ENCODE measurements around the gene TNXB.

TNXB gene

DNA sequence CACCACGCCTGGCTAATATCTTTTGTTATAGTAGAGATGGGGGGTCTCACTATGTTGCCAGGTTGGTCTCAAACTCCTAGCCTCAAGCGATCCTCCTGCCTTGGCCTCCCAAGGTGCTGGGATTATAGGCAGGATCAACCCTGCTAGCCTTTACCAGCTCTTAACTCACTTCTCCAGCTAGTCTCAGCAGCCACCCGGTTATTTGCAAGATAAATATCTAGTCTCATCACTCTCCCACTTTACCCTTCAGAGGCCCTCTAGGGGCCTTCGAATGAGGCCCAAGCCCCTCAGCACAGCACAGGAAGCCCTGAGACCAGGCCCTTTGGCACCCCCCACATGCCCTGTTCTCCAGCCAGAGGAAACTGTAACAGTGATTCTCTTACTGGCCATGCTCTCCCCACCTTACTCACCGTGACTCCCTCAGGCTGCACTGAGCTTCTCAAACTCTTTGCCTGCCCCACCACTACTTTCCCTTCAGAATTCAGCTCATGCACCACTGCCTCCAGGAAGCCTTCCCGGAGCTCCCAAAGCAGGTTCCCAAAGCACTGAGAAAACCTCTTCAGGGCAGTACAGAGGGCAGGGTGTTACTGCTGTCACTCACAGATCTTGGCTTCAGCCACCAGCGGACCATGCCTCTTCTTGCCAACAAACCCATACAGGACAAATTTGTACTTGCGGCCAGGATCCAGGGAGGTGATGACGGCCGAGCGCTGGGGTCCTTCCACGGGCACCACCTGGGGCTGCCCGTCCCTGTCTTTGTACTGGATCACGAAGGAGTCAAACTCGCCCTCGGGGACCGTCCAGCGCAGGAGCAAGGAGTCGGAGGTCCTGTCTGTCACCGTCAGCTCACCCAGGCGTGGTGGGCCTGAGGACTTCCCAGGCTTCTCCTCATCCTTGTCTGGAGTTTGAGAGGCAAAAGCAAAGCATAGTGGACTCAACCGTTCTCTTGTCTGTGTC lies 25.0 kb downstream of the TNXB start:
- Histone ChIP-seq H3K4me3 (IDR thresholded peaks at IDR 0.05; ENCODE audit: insufficient read depth, low read depth, low read length) (no peak overlapping the region), H3K4me1 (ENCODE audit: low read depth, poor library complexity, severe bottlenecking) (peaks cover 11% of the 10 kb centered on the region), H3K79me2 (ENCODE audit: insufficient read depth, low read depth) (no peaks in the 10 kb centered on the region), H3K27me3 (ENCODE audit: insufficient read depth, low read depth) (peaks cover 64% of the 10 kb centered on the region; the same call in 1 of the 2 replicates), H3K9ac (no peak overlapping the region), H2AFZ (ENCODE audit: low read depth) (no peak overlapping the region), H3K4me2 (no peak overlapping the region), H3K27ac (no peak overlapping the region), H3K36me3 (ENCODE audit: insufficient read depth) (no peaks in the 10 kb centered on the region), H4K20me1 (ENCODE audit: insufficient read depth) (no peaks in the 10 kb centered on the region)
- TF ChIP-seq, protein P1, sequence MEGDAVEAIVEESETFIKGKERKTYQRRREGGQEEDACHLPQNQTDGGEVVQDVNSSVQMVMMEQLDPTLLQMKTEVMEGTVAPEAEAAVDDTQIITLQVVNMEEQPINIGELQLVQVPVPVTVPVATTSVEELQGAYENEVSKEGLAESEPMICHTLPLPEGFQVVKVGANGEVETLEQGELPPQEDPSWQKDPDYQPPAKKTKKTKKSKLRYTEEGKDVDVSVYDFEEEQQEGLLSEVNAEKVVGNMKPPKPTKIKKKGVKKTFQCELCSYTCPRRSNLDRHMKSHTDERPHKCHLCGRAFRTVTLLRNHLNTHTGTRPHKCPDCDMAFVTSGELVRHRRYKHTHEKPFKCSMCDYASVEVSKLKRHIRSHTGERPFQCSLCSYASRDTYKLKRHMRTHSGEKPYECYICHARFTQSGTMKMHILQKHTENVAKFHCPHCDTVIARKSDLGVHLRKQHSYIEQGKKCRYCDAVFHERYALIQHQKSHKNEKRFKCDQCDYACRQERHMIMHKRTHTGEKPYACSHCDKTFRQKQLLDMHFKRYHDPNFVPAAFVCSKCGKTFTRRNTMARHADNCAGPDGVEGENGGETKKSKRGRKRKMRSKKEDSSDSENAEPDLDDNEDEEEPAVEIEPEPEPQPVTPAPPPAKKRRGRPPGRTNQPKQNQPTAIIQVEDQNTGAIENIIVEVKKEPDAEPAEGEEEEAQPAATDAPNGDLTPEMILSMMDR (conservative IDR thresholded peaks at IDR 0.05; ENCODE audit: low read depth, low read length): no peak

DNA sequence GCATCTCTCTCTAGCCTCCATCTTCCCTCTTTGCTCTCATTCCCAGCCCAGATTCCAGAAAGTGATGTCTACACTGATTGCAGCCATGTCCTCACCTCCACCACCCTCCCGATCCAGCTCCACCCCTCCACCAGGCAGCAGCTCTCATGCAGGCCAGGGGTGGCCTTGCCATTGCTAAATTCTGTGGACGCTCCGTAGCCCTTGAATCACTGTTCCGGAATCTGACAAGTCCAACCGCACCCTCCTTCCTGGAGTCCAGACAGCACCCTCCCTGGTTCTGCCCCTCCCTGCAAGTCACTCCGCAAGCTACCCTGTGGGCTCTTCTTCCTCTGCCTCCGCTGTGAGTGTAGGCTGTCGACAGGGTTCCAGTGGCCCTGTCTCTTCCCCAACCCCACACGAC lies 26.2 kb downstream of the TNXB start:
- Histone ChIP-seq H3K27ac (no peak overlapping the region), H2AFZ (ENCODE audit: low read depth) (no peak overlapping the region), H3K4me2 (no peak overlapping the region), H3K9ac (no peak overlapping the region), H3K79me2 (ENCODE audit: insufficient read depth, low read depth) (no peaks in the 10 kb centered on the region), H3K4me3 (IDR thresholded peaks at IDR 0.05; ENCODE audit: insufficient read depth, low read depth, low read length) (no peak overlapping the region), H3K4me1 (ENCODE audit: low read depth, poor library complexity, severe bottlenecking) (peaks cover 11% of the 10 kb centered on the region), H3K27me3 (ENCODE audit: insufficient read depth, low read depth) (peaks cover 57% of the 10 kb centered on the region; the same call in 1 of the 2 replicates), H3K36me3 (ENCODE audit: insufficient read depth) (no peaks in the 10 kb centered on the region), H4K20me1 (ENCODE audit: insufficient read depth) (no peaks in the 10 kb centered on the region)
- TF ChIP-seq, protein P1 (conservative IDR thresholded peaks at IDR 0.05; ENCODE audit: low read depth, low read length): no peak

DNA sequence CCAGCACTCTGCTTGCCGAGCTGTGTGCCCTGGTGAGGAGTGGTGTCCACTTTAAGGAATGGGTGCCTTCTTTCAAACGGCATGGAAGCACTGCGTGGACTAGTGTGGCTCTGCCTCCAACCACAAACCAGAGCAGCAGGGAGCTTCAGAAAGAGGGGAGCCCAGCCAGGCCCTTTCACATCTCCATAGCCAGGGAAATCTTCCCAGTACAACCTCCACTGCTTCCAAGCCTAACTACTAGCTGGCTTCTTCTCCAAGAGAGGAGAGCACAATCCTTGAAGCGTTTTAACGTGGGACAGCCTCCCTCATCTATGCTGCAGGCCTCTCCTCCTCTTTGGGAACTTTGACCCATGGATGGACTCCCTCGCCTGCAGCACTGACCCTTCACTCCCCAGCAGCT lies 26.7 kb downstream of the TNXB start:
- Histone ChIP-seq H3K27ac (no peak overlapping the region), H2AFZ (ENCODE audit: low read depth) (no peak overlapping the region), H3K79me2 (ENCODE audit: insufficient read depth, low read depth) (no peaks in the 10 kb centered on the region), H4K20me1 (ENCODE audit: insufficient read depth) (no peaks in the 10 kb centered on the region), H3K4me2 (no peak overlapping the region), H3K4me3 (IDR thresholded peaks at IDR 0.05; ENCODE audit: insufficient read depth, low read depth, low read length) (no peak overlapping the region), H3K4me1 (ENCODE audit: low read depth, poor library complexity, severe bottlenecking) (peaks cover 11% of the 10 kb centered on the region), H3K9ac (no peak overlapping the region), H3K27me3 (ENCODE audit: insufficient read depth, low read depth) (peaks cover 56% of the 10 kb centered on the region; the same call in 1 of the 2 replicates), H3K36me3 (ENCODE audit: insufficient read depth) (no peaks in the 10 kb centered on the region)
- TF ChIP-seq, protein P1 (conservative IDR thresholded peaks at IDR 0.05; ENCODE audit: low read depth, low read length): no peak

DNA sequence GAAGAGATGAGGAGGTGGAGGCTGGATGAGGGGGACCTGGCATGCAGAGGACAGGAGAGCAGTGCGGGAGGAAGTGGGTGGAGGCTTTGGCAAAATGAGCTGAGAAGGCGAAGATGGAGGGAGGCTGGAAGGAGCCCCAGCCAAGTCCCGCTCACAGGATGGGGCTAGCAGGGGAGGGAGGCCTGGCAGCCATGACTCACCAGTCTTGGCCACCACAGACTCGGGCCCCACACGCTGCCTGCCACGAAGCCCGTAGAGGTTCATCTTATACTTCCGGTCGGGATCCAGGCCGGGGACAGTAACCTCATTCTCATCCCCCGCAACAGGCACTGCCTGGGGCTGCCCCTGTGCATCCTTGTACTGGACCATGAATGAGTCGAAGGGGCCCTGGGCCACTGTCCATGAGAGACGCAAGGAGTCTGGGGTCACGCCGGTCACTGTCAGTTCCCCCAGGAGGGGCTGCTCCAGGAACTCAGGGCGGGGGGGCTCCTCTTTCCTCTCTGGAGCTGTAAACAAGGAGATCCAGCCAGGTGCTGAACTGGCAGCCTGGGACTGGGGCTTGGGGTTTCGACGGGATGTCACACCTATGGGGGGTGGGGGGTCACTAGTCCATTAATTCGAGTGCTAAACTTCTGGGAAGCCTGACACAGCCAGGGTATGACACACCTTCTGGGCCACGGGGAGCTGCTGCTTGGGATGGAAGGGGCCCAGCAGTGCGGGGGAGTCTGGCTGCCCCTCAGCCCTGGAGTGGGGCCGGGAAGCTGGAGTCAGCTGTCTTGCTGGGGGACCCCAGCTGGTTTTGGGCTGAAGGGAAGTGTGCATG lies 27.8 kb downstream of the TNXB start:
- Histone ChIP-seq H3K27ac (no peak overlapping the region), H3K9ac (no peak overlapping the region), H3K4me1 (ENCODE audit: low read depth, poor library complexity, severe bottlenecking) (peaks cover 4% of the 10 kb centered on the region), H3K79me2 (ENCODE audit: insufficient read depth, low read depth) (no peaks in the 10 kb centered on the region), H3K4me3 (IDR thresholded peaks at IDR 0.05; ENCODE audit: insufficient read depth, low read depth, low read length) (no peak overlapping the region), H4K20me1 (ENCODE audit: insufficient read depth) (no peaks in the 10 kb centered on the region), H3K36me3 (ENCODE audit: insufficient read depth) (no peaks in the 10 kb centered on the region), H2AFZ (ENCODE audit: low read depth) (no peak overlapping the region), H3K4me2 (no peak overlapping the region), H3K27me3 (ENCODE audit: insufficient read depth, low read depth) (peaks cover 56% of the 10 kb centered on the region; the same call in 1 of the 2 replicates)
- TF ChIP-seq, protein P1 (conservative IDR thresholded peaks at IDR 0.05; ENCODE audit: low read depth, low read length): no peak

Measured in KMS-11 (cell line).